H9 (cell line): ENCODE data around the gene KATNA1. TPM values are rescaled to one million over a fixed set of nuclear protein-coding genes. Genes with fewer than 3 reads are reported as not detected.

Experiments used
- DNase-seq: peaks from one replicate; pipeline ENCODE4 v3.0.0-alpha.2; 2017
- H2AFZ ChIP-seq: one replicate; pipeline ENCODE4 v1.6.1; 2013; ENCODE audit warnings: mild to moderate bottlenecking, low read length, control low read depth, moderate library complexity
- H2AK5ac ChIP-seq: 2 replicates; pipeline ENCODE4 v1.6.1; 2013; ENCODE audit warnings: low read length, control low read depth, mixed read lengths; ENCODE audit not compliant: insufficient read length
- H2BK120ac ChIP-seq: one replicate; pipeline ENCODE4 v1.6.1; 2013; ENCODE audit warnings: low read depth, mild to moderate bottlenecking, low read length, control low read depth, inconsistent platforms; ENCODE audit not compliant: poor library complexity, severe bottlenecking
- H2BK12ac ChIP-seq: 2 replicates; pipeline ENCODE4 v1.6.1; 2013; ENCODE audit warnings: low read length, control low read depth, mixed read lengths, low read depth; ENCODE audit not compliant: insufficient read length
- H2BK15ac ChIP-seq: 2 replicates; pipeline ENCODE4 v1.6.1; 2013; ENCODE audit warnings: low read depth, low read length, control low read depth
- H2BK20ac ChIP-seq: one replicate; pipeline ENCODE4 v1.6.1; 2013; ENCODE audit warnings: low read depth, mild to moderate bottlenecking, low read length, control low read depth, inconsistent platforms; ENCODE audit not compliant: poor library complexity, severe bottlenecking
- H2BK5ac ChIP-seq: 2 replicates; pipeline ENCODE4 v1.6.1; 2013; ENCODE audit warnings: low read length, control low read depth, mixed read lengths; ENCODE audit not compliant: insufficient read length
- H3K14ac ChIP-seq: 2 replicates; pipeline ENCODE4 v1.6.1; 2013; ENCODE audit warnings: low read length, control low read depth; ENCODE audit not compliant: insufficient read depth
- H3K18ac ChIP-seq: 2 replicates; pipeline ENCODE4 v1.6.1; 2013; ENCODE audit warnings: low read depth, mild to moderate bottlenecking, mixed read lengths, low read length, control low read depth; ENCODE audit not compliant: insufficient read length
- H3K23ac ChIP-seq: 2 replicates; pipeline ENCODE4 v1.6.1; 2013; ENCODE audit warnings: low read length, control low read depth, mixed read lengths, low read depth; ENCODE audit not compliant: insufficient read length
- H3K23me2 ChIP-seq: 2 replicates; pipeline ENCODE4 v1.6.1; 2013; ENCODE audit warnings: low read depth, mild to moderate bottlenecking, mixed read lengths, low read length, control low read depth; ENCODE audit not compliant: insufficient read length, poor library complexity, severe bottlenecking
- H3K27ac ChIP-seq: 2 replicates; pipeline ENCODE4 v1.5.1; 2013; ENCODE audit warnings: low read length, control low read depth, mixed read lengths, low read depth; ENCODE audit not compliant: insufficient read length
- H3K27me3 ChIP-seq: 2 replicates; pipeline ENCODE4 v1.6.1; 2013; ENCODE audit warnings: low read length, control low read depth, inconsistent platforms; ENCODE audit not compliant: insufficient read depth
- H3K4ac ChIP-seq: 2 replicates; pipeline ENCODE4 v1.6.1; 2013; ENCODE audit warnings: low read depth, mild to moderate bottlenecking, control low read depth, inconsistent platforms, low read length, moderate library complexity
- H3K4me1 ChIP-seq: 2 replicates; pipeline ENCODE4 v1.6.1; 2013; ENCODE audit warnings: low read length, control low read depth, inconsistent platforms; ENCODE audit not compliant: insufficient read depth
- H3K4me2 ChIP-seq: 2 replicates; pipeline ENCODE4 v1.6.1; 2013; ENCODE audit warnings: low read length, control low read depth, mixed read lengths; ENCODE audit not compliant: insufficient read length, insufficient read depth
- H3K56ac ChIP-seq: 2 replicates; pipeline ENCODE4 v1.6.1; 2013; ENCODE audit warnings: low read depth, mild to moderate bottlenecking, mixed read lengths, low read length, control low read depth; ENCODE audit not compliant: insufficient read length
- H3K79me1 ChIP-seq: 2 replicates; pipeline ENCODE4 v1.6.1; 2013; ENCODE audit warnings: low read depth, mild to moderate bottlenecking, moderate library complexity, low read length, control low read depth, inconsistent platforms; ENCODE audit not compliant: insufficient read depth, poor library complexity, severe bottlenecking
- H3K79me2 ChIP-seq: 2 replicates; pipeline ENCODE4 v1.6.1; 2013; ENCODE audit warnings: low read length, control low read depth, inconsistent platforms; ENCODE audit not compliant: insufficient read depth
- H3K9ac ChIP-seq: 2 replicates; pipeline ENCODE4 v1.6.1; 2013; ENCODE audit warnings: low read length, control low read depth, mixed read lengths; ENCODE audit not compliant: insufficient read length; ENCODE audit errors: extremely low read depth
- H3K9me3 ChIP-seq: one replicate; pipeline ENCODE4 v1.6.1; 2013; ENCODE audit warnings: low read depth, low read length, inconsistent platforms; ENCODE audit not compliant: control insufficient read depth
- H3T11ph ChIP-seq: one replicate; pipeline ENCODE4 v1.6.1; 2013; ENCODE audit warnings: mild to moderate bottlenecking, low read length, control low read depth, inconsistent platforms
- H4K20me1 ChIP-seq: one replicate; pipeline ENCODE4 v1.6.1; 2013; ENCODE audit not compliant: control insufficient read depth, insufficient read length, insufficient read depth
- H4K5ac ChIP-seq: 2 replicates; pipeline ENCODE4 v1.6.1; 2013; ENCODE audit warnings: low read depth, mild to moderate bottlenecking, mixed read lengths, low read length, control low read depth; ENCODE audit not compliant: insufficient read length
- H4K8ac ChIP-seq: replicated peaks from 2 replicates; pipeline ENCODE4 v1.6.1; 2013; ENCODE audit warnings: low read length, control low read depth, mixed read lengths, low read depth; ENCODE audit not compliant: insufficient read length
- H4K91ac ChIP-seq: 2 replicates; pipeline ENCODE4 v1.6.1; 2013; ENCODE audit warnings: low read depth, mild to moderate bottlenecking, moderate library complexity, mixed read lengths, low read length, control low read depth; ENCODE audit not compliant: insufficient read length
- H3K27ac Mint-ChIP-seq, 3 experiments: 2 replicates in 2 of 3; 3 replicates in 1 of 3; pipeline ENCODE4 v1.8.0; 2020 to 2021; ENCODE audit warnings: mixed read lengths in 3 of 3, mild to moderate bottlenecking in 1 of 3, moderate library complexity in 1 of 3
- H3K27me3 Mint-ChIP-seq: 2 replicates; pipeline ENCODE4 v1.8.0; 2021; ENCODE audit warnings: low read depth, mild to moderate bottlenecking, moderate library complexity, mixed read lengths
- H3K36me3 Mint-ChIP-seq, 3 experiments: 2 replicates in 2 of 3; 3 replicates in 1 of 3; pipeline ENCODE4 v1.8.0; 2020 to 2021; ENCODE audit warnings: low read depth in 3 of 3, mixed read lengths in 3 of 3; ENCODE audit not compliant: insufficient read depth in 1 of 3
- H3K4me1 Mint-ChIP-seq, 2 experiments: 2 replicates each; pipeline ENCODE4 v1.8.0; 2020; ENCODE audit warnings: mixed read lengths in 2 of 2
- H3K4me3 Mint-ChIP-seq, 2 experiments: 2 replicates in 1 of 2; 3 replicates in 1 of 2; pipeline ENCODE4 v1.8.0; 2020 to 2021; ENCODE audit warnings: mild to moderate bottlenecking in 2 of 2, mixed read lengths in 2 of 2, moderate library complexity in 1 of 2
- H3K9me3 Mint-ChIP-seq, 2 experiments: 2 replicates in 1 of 2; 3 replicates in 1 of 2; pipeline ENCODE4 v1.8.0; 2020; ENCODE audit warnings: mild to moderate bottlenecking in 2 of 2, mixed read lengths in 2 of 2, moderate library complexity in 1 of 2
- WGBS: extraction: QIAGEN DNeasy Blood & Tissue Kit; methylation state at CpG from one replicate; pipeline ENCODE4 v1.1.7; 2013; ENCODE audit warnings: missing lambda C conversion rate, low lambda C conversion rate, mixed read lengths; ENCODE audit not compliant: insufficient read length; ENCODE audit errors: extremely low coverage; 5-methylcytosine and 5-hydroxymethylcytosine counted together
- total RNA-seq: library from RNA; stranded (reverse); gene quantifications from 2 replicates; pipeline ENCODE4 v1.2.1, GENCODE V29; 2021
- TF ChIP-seq, protein P1 (sequence below): fragments of 200-600 bp; sonication (generic); conservative IDR thresholded peaks from 3 replicates; pipeline ENCODE4 v1.8.0; 2021; ENCODE audit warnings: antibody characterized with exemption, mild to moderate bottlenecking

KATNA1 gene
- total RNA-seq, 1 experiment from 2014 or later = 18.3 TPM

DNA sequence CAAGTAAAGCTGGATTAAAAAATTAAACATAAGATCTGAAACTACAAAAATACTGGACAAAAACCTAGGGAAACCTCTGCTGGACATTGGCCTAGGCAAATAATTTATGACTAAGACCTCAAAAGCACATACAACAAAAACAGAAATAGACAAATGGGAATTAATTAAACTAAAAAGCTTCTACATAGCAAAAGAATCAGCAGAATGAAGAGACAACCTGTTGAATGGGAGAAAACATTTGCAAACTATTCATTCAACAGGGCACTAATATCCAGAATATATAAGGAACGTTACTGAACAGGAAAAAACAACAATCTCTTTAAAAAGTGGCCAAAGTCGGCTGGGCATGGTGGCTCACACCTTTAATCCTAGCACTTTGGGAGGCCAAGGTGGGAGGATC, 89.1 kb downstream of the KATNA1 start:
- Histone ChIP-seq H3K79me2 (no peaks in the 10 kb centered on the region), H4K91ac (no peak overlapping the region), H3K9me3 (no peaks in the 10 kb centered on the region), H2AFZ (no peak overlapping the region), H3K14ac (no peak overlapping the region), H3T11ph (no peak overlapping the region), H2BK120ac (no peak overlapping the region), H3K79me1 (no peaks in the 10 kb centered on the region), H2AK5ac (no peak overlapping the region), H3K27ac (no peak overlapping the region), H3K4me2 (no peak overlapping the region), H2BK15ac (no peak overlapping the region), H3K4me1 (no peaks in the 10 kb centered on the region), H2BK20ac (no peak overlapping the region), H4K8ac (no peak overlapping the region), H3K9ac (no peak overlapping the region), H3K18ac (no peak overlapping the region), H4K20me1 (no peaks in the 10 kb centered on the region), H3K23ac (no peak overlapping the region), H3K23me2 (no peaks in the 10 kb centered on the region), H3K56ac (no peak overlapping the region), H3K4ac (no peak overlapping the region), H4K5ac (no peak overlapping the region), H2BK12ac (no peak overlapping the region), H2BK5ac (no peak overlapping the region), H3K27me3 (no peaks in the 10 kb centered on the region)
- no peak overlapping the region for H3K27ac Mint-ChIP-seq
- H3K36me3 Mint-ChIP-seq = no peaks in the 10 kb centered on the region
- no peak for DNase-seq
- no peaks in the 10 kb centered on the region for H3K4me1 Mint-ChIP-seq
- peaks cover 24% of the 10 kb centered on the region for H3K27me3 Mint-ChIP-seq
- no peaks in the 10 kb centered on the region; a peak in 1 of 5 replicates for H3K9me3 Mint-ChIP-seq
- TF ChIP-seq, protein P1, sequence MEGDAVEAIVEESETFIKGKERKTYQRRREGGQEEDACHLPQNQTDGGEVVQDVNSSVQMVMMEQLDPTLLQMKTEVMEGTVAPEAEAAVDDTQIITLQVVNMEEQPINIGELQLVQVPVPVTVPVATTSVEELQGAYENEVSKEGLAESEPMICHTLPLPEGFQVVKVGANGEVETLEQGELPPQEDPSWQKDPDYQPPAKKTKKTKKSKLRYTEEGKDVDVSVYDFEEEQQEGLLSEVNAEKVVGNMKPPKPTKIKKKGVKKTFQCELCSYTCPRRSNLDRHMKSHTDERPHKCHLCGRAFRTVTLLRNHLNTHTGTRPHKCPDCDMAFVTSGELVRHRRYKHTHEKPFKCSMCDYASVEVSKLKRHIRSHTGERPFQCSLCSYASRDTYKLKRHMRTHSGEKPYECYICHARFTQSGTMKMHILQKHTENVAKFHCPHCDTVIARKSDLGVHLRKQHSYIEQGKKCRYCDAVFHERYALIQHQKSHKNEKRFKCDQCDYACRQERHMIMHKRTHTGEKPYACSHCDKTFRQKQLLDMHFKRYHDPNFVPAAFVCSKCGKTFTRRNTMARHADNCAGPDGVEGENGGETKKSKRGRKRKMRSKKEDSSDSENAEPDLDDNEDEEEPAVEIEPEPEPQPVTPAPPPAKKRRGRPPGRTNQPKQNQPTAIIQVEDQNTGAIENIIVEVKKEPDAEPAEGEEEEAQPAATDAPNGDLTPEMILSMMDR = no peak
- H3K4me3 Mint-ChIP-seq = no peak overlapping the region
- no CpG with 5 or more reads among the region's 2 CpGs for WGBS
